HG02884 (cell line): Measurements from ENCODE around the gene GPSM1.
"Not testable (repeated sequence)": the region's sequence is repeated elsewhere in the genome, so short reads cannot be mapped to it uniquely, and the experiment has no call there.

ENCODE experiments used
- ATAC-seq: cut with Tn5 transposase; IDR thresholded peaks from one replicate; pipeline ENCODE4 v1.9.1; 2021; ENCODE audit warnings: mild to moderate bottlenecking, moderate library complexity; ENCODE audit not compliant: unreplicated experiment

Gene GPSM1

GRCh38 chr9:136316896-136317676 lies 10.3 kb upstream of the GPSM1 start:
- ATAC-seq: no peak

- no peak for ATAC-seq
These were observed 9.6 kb upstream of the GPSM1 start for GRCh38 chr9:136317695-136318094.

GRCh38 chr9:136318111-136318775 lies 9.1 kb upstream of the GPSM1 start:
- ATAC-seq: no peak

GRCh38 chr9:136318776-136319241 lies 8.5 kb upstream of the GPSM1 start:
- no peak for ATAC-seq

- not testable (repeated sequence) for ATAC-seq
These were observed 8.1 kb upstream of the GPSM1 start for GRCh38 chr9:136319244-136319643.

GRCh38 chr9:136319955-136320354 lies 7.4 kb upstream of the GPSM1 start:
- ATAC-seq: not testable (repeated sequence)

- ATAC-seq: not testable (repeated sequence)
These were observed 6.4 kb upstream of the GPSM1 start for GRCh38 chr9:136320972-136321371.

GRCh38 chr9:136321561-136321960 lies 5.8 kb upstream of the GPSM1 start:
- no peak for ATAC-seq

- no peak for ATAC-seq
These were observed 4.5 kb upstream of the GPSM1 start for GRCh38 chr9:136322756-136323330.

GRCh38 chr9:136323371-136323789 lies 4.0 kb upstream of the GPSM1 start:
- no peak for ATAC-seq

- ATAC-seq: no peak
These were observed 2.6 kb upstream of the GPSM1 start for GRCh38 chr9:136324501-136325300.

GRCh38 chr9:136325358-136325757 lies 2.0 kb upstream of the GPSM1 start:
- ATAC-seq: no peak

- ATAC-seq: no peak
These were observed 1.1 kb upstream of the GPSM1 start for GRCh38 chr9:136326061-136326760.

- no peak for ATAC-seq
These were observed 507 bp upstream of the GPSM1 start for GRCh38 chr9:136326761-136327303.

GRCh38 chr9:136328011-136328621 lies 777 bp downstream of the GPSM1 start:
- no peak for ATAC-seq

GRCh38 chr9:136328622-136329041 lies 1.3 kb downstream of the GPSM1 start:
- ATAC-seq: no peak

- no peak for ATAC-seq
These were observed 1.9 kb downstream of the GPSM1 start for GRCh38 chr9:136329211-136329627.

- no peak for ATAC-seq
These were observed 2.5 kb downstream of the GPSM1 start for GRCh38 chr9:136329636-136330405.

- no peak for ATAC-seq
These were observed 3.2 kb downstream of the GPSM1 start for GRCh38 chr9:136330406-136330990.
